ENCODE measurements around the gene HPGD.
A peak's percentile ranks its signal among the peaks of the same experiment; 100 is the strongest.

Gene HPGD

DNA sequence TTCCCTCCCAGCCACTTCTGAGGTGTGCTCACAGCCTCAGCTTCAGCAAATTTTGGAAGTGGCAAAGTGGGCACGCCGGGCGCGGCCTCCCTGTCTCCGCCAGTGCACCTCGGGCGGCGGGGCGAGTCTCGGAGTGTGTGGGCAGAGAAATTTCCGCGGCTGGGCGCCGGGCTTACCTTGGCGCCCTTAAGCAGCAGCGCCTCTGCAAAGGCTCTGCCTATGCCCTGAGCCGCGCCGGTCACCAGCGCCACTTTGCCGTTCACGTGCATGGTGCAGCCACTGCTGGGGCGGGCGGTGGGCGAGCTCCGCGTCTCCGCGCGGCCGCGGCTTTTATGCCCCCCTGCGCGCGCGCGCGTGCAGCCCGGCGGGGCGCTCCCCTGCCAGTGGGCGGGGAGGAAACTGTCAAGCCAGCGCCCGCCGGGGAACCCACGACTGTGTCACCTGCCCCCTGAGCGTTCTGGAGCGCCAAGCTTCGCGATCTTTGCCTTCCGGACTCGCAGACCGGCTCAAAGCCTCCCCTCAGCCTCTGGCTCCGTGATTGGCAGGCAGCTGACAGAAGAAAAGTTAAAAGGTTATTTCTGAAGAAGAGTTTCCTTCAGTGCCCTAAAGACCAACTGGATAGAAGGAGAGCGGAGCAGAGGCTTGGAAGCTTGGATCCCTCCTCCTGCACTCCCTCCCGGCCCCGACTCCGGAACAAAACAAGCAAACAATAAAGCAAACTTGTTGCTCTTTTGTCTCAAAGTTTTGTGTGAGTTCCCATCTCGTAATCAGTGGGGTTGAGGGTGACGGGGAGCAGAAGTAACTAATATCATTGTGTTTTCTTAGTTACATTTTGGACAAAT lies at the start of gene HPGD:
Gene HPGD (minus strand): TSS at position 306 of the 842 bp plus-strand sequence. CDS start 37 bp downstream, at position 269.
- peak within 1 kb of the TSS; percentile 42 for H3K4me3 ChIP-seq (ENCODE audit: control insufficient read depth, low read depth, low read length)
- no peak for TF ChIP-seq CTCF (conservative IDR thresholded peaks at IDR 0.05; ENCODE audit: control insufficient read depth, insufficient read depth, low read depth, low read length)
- no peak for DNase-seq (ENCODE audit: low read depth)

GRCh38 chr4:174564529-174564928 lies 42.2 kb upstream of the HPGD start:
- DNase-seq (ENCODE audit: low read depth) = no peak
- TF ChIP-seq CTCF (conservative IDR thresholded peaks at IDR 0.05; ENCODE audit: control insufficient read depth, insufficient read depth, low read depth, low read length) = no peak
- H3K4me3 ChIP-seq (ENCODE audit: control insufficient read depth, low read depth, low read length) = no peak overlapping the region

GRCh38 chr4:174563399-174563798 lies 41.1 kb upstream of the HPGD start:
- DNase-seq (ENCODE audit: low read depth) = no peak
- no peak for TF ChIP-seq CTCF (conservative IDR thresholded peaks at IDR 0.05; ENCODE audit: control insufficient read depth, insufficient read depth, low read depth, low read length)
- H3K4me3 ChIP-seq (ENCODE audit: control insufficient read depth, low read depth, low read length) = no peak overlapping the region

- H3K4me3 ChIP-seq (ENCODE audit: control insufficient read depth, low read depth, low read length) = no peak overlapping the region
- no peak for DNase-seq (ENCODE audit: low read depth)
- no peak for TF ChIP-seq CTCF (conservative IDR thresholded peaks at IDR 0.05; ENCODE audit: control insufficient read depth, insufficient read depth, low read depth, low read length)
Observed at GRCh38 chr4:174561560-174561959, 39.3 kb upstream of the HPGD start.

DNA sequence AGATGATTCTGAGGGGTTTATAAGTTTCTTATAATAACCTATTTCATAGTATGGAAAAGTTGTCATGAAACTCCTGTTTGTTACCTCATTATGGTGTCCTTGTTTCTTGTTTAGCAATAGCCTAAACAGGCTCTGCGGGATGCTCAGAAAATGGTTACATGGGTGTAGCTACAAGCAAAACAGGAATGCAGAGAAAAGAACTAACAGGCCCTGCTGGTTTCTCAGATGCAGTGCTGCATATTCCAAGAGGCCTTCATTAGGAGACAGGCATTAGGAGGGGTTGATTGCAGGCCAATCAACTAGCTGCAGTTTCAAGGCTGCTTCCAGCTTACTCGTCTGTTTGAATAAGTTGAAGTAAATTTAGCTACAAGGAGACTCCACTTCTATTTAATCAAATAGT lies 37.6 kb upstream of the HPGD start:
- no peak for DNase-seq (ENCODE audit: low read depth)
- no peak for TF ChIP-seq CTCF (conservative IDR thresholded peaks at IDR 0.05; ENCODE audit: control insufficient read depth, insufficient read depth, low read depth, low read length)
- H3K4me3 ChIP-seq (ENCODE audit: control insufficient read depth, low read depth, low read length) = no peak overlapping the region

- no peak overlapping the region for H3K4me3 ChIP-seq (ENCODE audit: control insufficient read depth, low read depth, low read length)
- DNase-seq (ENCODE audit: low read depth) = no peak
- no peak for TF ChIP-seq CTCF (conservative IDR thresholded peaks at IDR 0.05; ENCODE audit: control insufficient read depth, insufficient read depth, low read depth, low read length)
Observed at GRCh38 chr4:174555789-174556630, 33.7 kb upstream of the HPGD start.
